ENCODE results near the gene TMEM106A. TPM values are rescaled to one million over a fixed set of nuclear protein-coding genes. Genes with fewer than 3 reads are reported as not detected.

The TMEM106A gene
- total RNA-seq, 4 donors from 2014 or later = 2.3 to 20.7 (median 11.9) TPM

Small RNA genes within 50 kb of the gene (small RNA-seq; reads per million reads assigned to genes)
- gene AC060780.2 = not detected
- gene AC060780.3 = not detected
- not detected for gene RF00004
- not detected for gene RNU2-1

Other genes starting within 250 kb of the TMEM106A start
- gene AARSD1, start 247.4 kb upstream of the TMEM106A start, total RNA-seq = 10 to 100 TPM in 3 of 4 donors, 1 to 10 TPM in 1; 5.6 to 69.9 (median 32.6) TPM
- 1 to 10 TPM in 2 of 4 donors, under 1 TPM in 1, not detected in 1; 0.51 to 3.7 (median 1.2) TPM for gene PTGES3L, start 231.8 kb upstream of the TMEM106A start, total RNA-seq
- 10 to 100 TPM; 10.8 to 18.3 (median 13.1) TPM for gene RUNDC1, start 231.3 kb upstream of the TMEM106A start, total RNA-seq
- gene RPL27, start 213.5 kb upstream of the TMEM106A start, total RNA-seq = 1,000 to 10,000 TPM in 3 of 4 donors, 100 to 1,000 TPM in 1; 635 to 7,543 (median 1,847) TPM
- gene IFI35, start 205.1 kb upstream of the TMEM106A start, total RNA-seq = 10 to 100 TPM in 2 of 4 donors, 1 to 10 TPM in 2; 5.9 to 31.4 (median 10.0) TPM
- gene VAT1, start 189.5 kb upstream of the TMEM106A start, total RNA-seq = 100 to 1,000 TPM in 3 of 4 donors, 10 to 100 TPM in 1; 59.5 to 187 (median 152) TPM
- gene RND2, start 186.6 kb upstream of the TMEM106A start, total RNA-seq = 10 to 100 TPM in 1 of 4 donors, 1 to 10 TPM in 2, under 1 TPM in 1; 0.88 to 14.0 (median 3.5) TPM
- gene BRCA1, start 86.5 kb upstream of the TMEM106A start, total RNA-seq = 10 to 100 TPM in 2 of 4 donors, 1 to 10 TPM in 2; 1.2 to 30.7 (median 15.4) TPM
- 100 to 1,000 TPM in 1 of 4 donors, 10 to 100 TPM in 3; 30.0 to 126 (median 67.2) TPM for gene NBR1, start 40.7 kb upstream of the TMEM106A start, total RNA-seq
- not detected for gene CCDC200, start 16.7 kb downstream of the TMEM106A start, total RNA-seq
- gene RNU2-1, start 22.1 kb downstream of the TMEM106A start, total RNA-seq = 1,000 to 10,000 TPM in 1 of 4 donors, not detected in 3; 2,193 TPM
- gene ARL4D, start 187.1 kb downstream of the TMEM106A start, total RNA-seq = 10 to 100 TPM; 19.1 to 33.2 (median 25.7) TPM